ENCODE results near the gene LTBP1. TPM values are rescaled to one million over a fixed set of nuclear protein-coding genes. Genes with fewer than 3 reads are reported as not detected.

Gene LTBP1
- total and polyA plus RNA-seq, 9 donors: 13.5 to 117 (median 41.8) TPM

DNA sequence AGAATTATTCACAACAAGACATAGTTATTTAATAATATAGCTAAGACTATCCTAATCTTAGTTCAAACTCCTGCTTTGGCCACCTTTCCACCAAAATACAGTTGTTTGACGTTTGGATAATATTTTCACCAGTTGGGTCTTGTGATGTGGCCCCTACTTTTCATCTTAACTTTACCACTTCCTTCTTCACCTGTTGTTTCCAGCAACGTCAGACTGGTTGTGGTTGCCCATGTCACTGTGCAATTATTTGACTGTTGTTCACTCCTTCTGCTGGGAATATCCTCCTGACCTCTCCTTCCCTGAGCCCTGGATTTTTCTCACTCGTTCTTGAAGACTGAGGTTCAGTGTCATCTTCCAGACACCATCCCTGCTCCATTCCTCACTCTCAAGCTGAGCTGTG lies 397.5 kb downstream of the LTBP1 start:
- TF ChIP-seq, protein P1, sequence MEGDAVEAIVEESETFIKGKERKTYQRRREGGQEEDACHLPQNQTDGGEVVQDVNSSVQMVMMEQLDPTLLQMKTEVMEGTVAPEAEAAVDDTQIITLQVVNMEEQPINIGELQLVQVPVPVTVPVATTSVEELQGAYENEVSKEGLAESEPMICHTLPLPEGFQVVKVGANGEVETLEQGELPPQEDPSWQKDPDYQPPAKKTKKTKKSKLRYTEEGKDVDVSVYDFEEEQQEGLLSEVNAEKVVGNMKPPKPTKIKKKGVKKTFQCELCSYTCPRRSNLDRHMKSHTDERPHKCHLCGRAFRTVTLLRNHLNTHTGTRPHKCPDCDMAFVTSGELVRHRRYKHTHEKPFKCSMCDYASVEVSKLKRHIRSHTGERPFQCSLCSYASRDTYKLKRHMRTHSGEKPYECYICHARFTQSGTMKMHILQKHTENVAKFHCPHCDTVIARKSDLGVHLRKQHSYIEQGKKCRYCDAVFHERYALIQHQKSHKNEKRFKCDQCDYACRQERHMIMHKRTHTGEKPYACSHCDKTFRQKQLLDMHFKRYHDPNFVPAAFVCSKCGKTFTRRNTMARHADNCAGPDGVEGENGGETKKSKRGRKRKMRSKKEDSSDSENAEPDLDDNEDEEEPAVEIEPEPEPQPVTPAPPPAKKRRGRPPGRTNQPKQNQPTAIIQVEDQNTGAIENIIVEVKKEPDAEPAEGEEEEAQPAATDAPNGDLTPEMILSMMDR (IDR thresholded peaks at IDR 0.05): no peak
- TF ChIP-seq EP300 (IDR thresholded peaks at IDR 0.05) (no peak), POLR2A (IDR thresholded peaks at IDR 0.05) (no peak)
- no peak overlapping the region for H3K27ac ChIP-seq
- no peak for DNase-seq
- H3K9me3 ChIP-seq: no peaks in the 10 kb centered on the region
- H3K27me3 ChIP-seq: no peaks in the 10 kb centered on the region
- 60 to 81% (median 74%) methylated on average over 3 of the region's 3 CpGs for WGBS, 3 donors
- no peak overlapping the region for H3K4me3 ChIP-seq
- no peaks in the 10 kb centered on the region for H3K4me1 ChIP-seq (ENCODE audit: insufficient read depth)
- intact Hi-C loops (cut with DNase I): no loop called here
- H3K36me3 ChIP-seq: no peaks in the 10 kb centered on the region

DNA sequence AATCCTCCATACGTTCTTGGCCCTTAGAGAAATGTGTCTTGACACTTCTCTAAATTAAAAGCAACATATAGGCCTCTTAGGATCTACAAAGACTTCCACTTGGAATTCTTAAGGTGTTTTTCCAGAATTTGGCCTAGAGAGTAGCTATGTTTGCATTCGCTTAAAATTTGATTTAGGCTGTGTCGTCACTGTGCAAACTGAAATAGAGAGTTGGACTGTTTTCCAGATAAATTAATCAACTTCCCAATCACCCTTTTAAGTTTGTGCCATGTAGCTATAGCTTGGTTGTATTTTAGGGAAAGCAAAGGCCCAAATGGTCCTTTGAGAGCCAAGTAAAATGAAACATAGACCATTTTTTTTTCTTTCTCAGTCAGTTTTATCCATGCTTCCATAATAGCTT lies 401.1 kb downstream of the LTBP1 start:
- WGBS, 3 donors: 89 to 98% (median 97%) methylated on average over 3 of the region's 3 CpGs
- Histone ChIP-seq H3K36me3 (no peaks in the 10 kb centered on the region), H3K9me3 (no peaks in the 10 kb centered on the region), H3K27ac (no peak overlapping the region), H3K4me1 (ENCODE audit: insufficient read depth) (no peaks in the 10 kb centered on the region), H3K4me3 (no peak overlapping the region), H3K27me3 (no peaks in the 10 kb centered on the region)
- TF ChIP-seq EP300 (IDR thresholded peaks at IDR 0.05) (no peak), POLR2A (IDR thresholded peaks at IDR 0.05) (no peak)
- TF ChIP-seq, protein P1 (IDR thresholded peaks at IDR 0.05): no peak
- DNase-seq: no peak
- intact Hi-C loops (cut with DNase I): no loop called here

GRCh38 chr2:33350632-33351031 lies 403.9 kb downstream of the LTBP1 start:
- no peak overlapping the region for H3K27ac ChIP-seq

GRCh38 chr2:33351781-33352180 lies 405.0 kb downstream of the LTBP1 start:
- intact Hi-C loops (cut with DNase I): no loop called here
- no peaks in the 10 kb centered on the region for H3K36me3 ChIP-seq
- no peak for TF ChIP-seq POLR2A (IDR thresholded peaks at IDR 0.05)
- TF ChIP-seq EP300 (IDR thresholded peaks at IDR 0.05): no peak
- TF ChIP-seq, protein P1 (IDR thresholded peaks at IDR 0.05): no peak

More at GRCh38 chr2:33350632-33351031, 403.9 kb downstream of the LTBP1 start:
- intact Hi-C loops (cut with DNase I): no loop called here
- Histone ChIP-seq H3K27me3 (no peaks in the 10 kb centered on the region), H3K4me1 (ENCODE audit: insufficient read depth) (no peaks in the 10 kb centered on the region), H3K36me3 (no peaks in the 10 kb centered on the region), H3K4me3 (no peak overlapping the region), H3K9me3 (no peaks in the 10 kb centered on the region)
- no peak for DNase-seq
- TF ChIP-seq EP300 (IDR thresholded peaks at IDR 0.05) (no peak), POLR2A (IDR thresholded peaks at IDR 0.05) (no peak)

GRCh38 chr2:33354981-33355380 lies 408.2 kb downstream of the LTBP1 start:
- H3K9me3 ChIP-seq: no peaks in the 10 kb centered on the region
- no peak overlapping the region for H3K4me3 ChIP-seq
- WGBS, 3 donors: 94 to 96% (median 95%) methylated on average over 8 of the region's 8 CpGs
- no peaks in the 10 kb centered on the region for H3K4me1 ChIP-seq (ENCODE audit: insufficient read depth)
- intact Hi-C loops (cut with DNase I): no loop called here
- no peaks in the 10 kb centered on the region for H3K27me3 ChIP-seq
- no peaks in the 10 kb centered on the region for H3K36me3 ChIP-seq
- no peak for DNase-seq
- no peak overlapping the region for H3K27ac ChIP-seq
- TF ChIP-seq POLR2A (IDR thresholded peaks at IDR 0.05) (no peak), EP300 (IDR thresholded peaks at IDR 0.05) (no peak)
- TF ChIP-seq, protein P1 (IDR thresholded peaks at IDR 0.05): no peak

More at GRCh38 chr2:33351781-33352180, 405.0 kb downstream of the LTBP1 start:
- no peak for DNase-seq
- no peak overlapping the region for H3K27ac ChIP-seq
- no peak overlapping the region for H3K4me3 ChIP-seq
- H3K9me3 ChIP-seq: no peaks in the 10 kb centered on the region
- H3K27me3 ChIP-seq: no peaks in the 10 kb centered on the region
- H3K4me1 ChIP-seq (ENCODE audit: insufficient read depth): no peaks in the 10 kb centered on the region

All from ovary (tissue), 9 donors.